Prostate gland (tissue), 2 donors: ENCODE results near the gene HS3ST3A1. TPM values are rescaled to one million over a fixed set of nuclear protein-coding genes. Genes with fewer than 3 reads are reported as not detected.
"Not testable (repeated sequence)": the region's sequence is repeated elsewhere in the genome, so short reads cannot be mapped to it uniquely, and the experiment has no call there.

Experiments
- DNase-seq: peaks from one replicate; pipeline ENCODE4 v3.0.0-alpha.2; 2019; ENCODE audit warnings: low spot score
- H3K27ac ChIP-seq, 2 donors: fragments of 200-600 bp; sonication (generic); 2 replicates each; pipeline ENCODE4 v1.5.1; 2017 to 2019
- H3K27me3 ChIP-seq: fragments of 200-600 bp; sonication (generic); replicated peaks from 2 replicates; pipeline ENCODE4 v1.5.1; 2019; ENCODE audit not compliant: insufficient read depth
- H3K36me3 ChIP-seq, 2 donors: fragments of 200-600 bp; sonication (generic); 1 replicate in 1 of 2; 2 replicates in 1 of 2; pipeline versions ENCODE4 v1.5.1 to v1.8.1; 2017 to 2019
- H3K4me1 ChIP-seq: fragments of 200-600 bp; sonication (generic); replicated peaks from 2 replicates; pipeline ENCODE4 v1.5.1; 2019
- H3K4me3 ChIP-seq, 2 donors: fragments of 200-600 bp; sonication (generic); 2 replicates each; pipeline ENCODE4 v1.5.1; 2017 to 2019
- H3K9me3 ChIP-seq: fragments of 200-600 bp; sonication (generic); 2 replicates; pipeline ENCODE4 v1.5.1; 2017
- POLR2A ChIP-seq: fragments of 450-650 bp; IDR thresholded peaks from one replicate; pipeline ENCODE4 v1.6.1; 2016; ENCODE audit warnings: antibody characterized with exemption, mild to moderate bottlenecking
- POLR2AphosphoS5 ChIP-seq: sonication (generic); formaldehyde crosslinking; IDR thresholded peaks from one replicate; pipeline ENCODE4 v1.6.1; 2017; ENCODE audit warnings: antibody characterized with exemption
- WGBS: methylation state at CpG from one replicate; pipeline ENCODE4 v1.1.5; 2018; 5-methylcytosine and 5-hydroxymethylcytosine counted together
- intact Hi-C: fragments of 100-400 bp; cut with DNase I; formaldehyde crosslinking; loops from one replicate; pipeline ENCODE4 v1.14.2; 2022
- total RNA-seq, 2 donors: library from RNA; depleted of rRNA; stranded (reverse); fragments of >200 nt; gene quantifications; one replicate each; pipeline ENCODE4 v1.1.0, GENCODE V29; 2016
- TF ChIP-seq, protein P1 (sequence below), 4 experiments: fragments of 200-600 bp in 2 of 4; fragments of 450-650 bp in 2 of 4; sonication (generic) in 2 of 4; IDR thresholded peaks; 1 replicate in 3 of 4; 2 replicates in 1 of 4; pipeline ENCODE4 v1.5.1; 2016 to 2019; ENCODE audit warnings: antibody characterized with exemption in 4 of 4, mild to moderate bottlenecking in 2 of 4, moderate library complexity in 2 of 4

The HS3ST3A1 gene
- total RNA-seq, 2 donors from 2014 or later, result 3.1 to 14.3 TPM

DNA sequence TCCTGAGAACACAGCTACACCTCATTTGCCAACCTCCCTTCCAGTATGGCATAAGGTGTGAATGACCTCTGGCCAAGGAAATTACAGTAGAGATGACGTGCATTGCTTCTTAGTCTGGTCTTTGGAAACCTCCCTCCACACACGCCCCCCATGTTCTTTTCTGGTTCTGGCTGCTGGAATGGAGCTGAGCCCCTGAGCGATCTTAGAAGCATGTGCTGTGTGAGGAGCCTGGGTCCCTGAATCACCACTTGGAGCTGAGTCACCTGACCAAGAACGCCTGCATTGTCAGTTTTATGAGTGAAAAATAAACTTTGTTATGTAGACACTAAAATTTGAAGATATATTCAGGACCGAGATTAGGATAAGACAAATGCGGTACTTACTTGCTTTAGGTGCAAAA lies 51.4 kb downstream of the HS3ST3A1 start:
- no peak for DNase-seq
- Histone ChIP-seq H3K4me3 (no peak overlapping the region), H3K9me3 (no peaks in the 10 kb centered on the region), H3K27ac (no peak overlapping the region), H3K36me3 (no peaks in the 10 kb centered on the region), H3K4me1 (no peaks in the 10 kb centered on the region), H3K27me3 (no peaks in the 10 kb centered on the region)
- WGBS, result 86% methylated on average over 6 of the region's 6 CpGs
- TF ChIP-seq POLR2A, result no peak
- TF ChIP-seq POLR2AphosphoS5, result no peak
- intact Hi-C loops, result no loop called here

DNA sequence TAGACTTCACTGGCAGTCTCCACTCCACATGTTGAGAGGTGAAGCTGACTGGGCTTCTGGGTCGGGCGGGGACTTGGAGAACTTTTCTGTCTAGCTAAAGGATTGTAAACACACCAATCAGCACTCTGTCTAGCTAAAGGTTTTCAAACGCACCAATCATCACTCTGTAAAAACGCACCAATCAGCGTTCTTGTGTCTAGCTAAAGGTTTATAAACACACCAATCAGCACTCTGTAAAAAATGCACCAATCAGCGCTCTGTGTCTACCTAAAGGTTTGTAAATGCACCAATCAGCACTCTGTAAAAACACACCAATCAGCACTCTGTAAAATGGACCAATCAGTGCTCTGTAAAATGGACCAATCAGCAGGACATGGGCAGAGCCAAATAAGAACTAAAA lies 53.2 kb downstream of the HS3ST3A1 start:
- H3K27ac ChIP-seq, H3K4me1 ChIP-seq, H3K4me3 ChIP-seq, H3K27me3 ChIP-seq, DNase-seq, intact Hi-C loops, H3K36me3 ChIP-seq, H3K9me3 ChIP-seq: not testable (repeated sequence)
- 93% methylated on average over 6 of the region's 6 CpGs for WGBS

DNA sequence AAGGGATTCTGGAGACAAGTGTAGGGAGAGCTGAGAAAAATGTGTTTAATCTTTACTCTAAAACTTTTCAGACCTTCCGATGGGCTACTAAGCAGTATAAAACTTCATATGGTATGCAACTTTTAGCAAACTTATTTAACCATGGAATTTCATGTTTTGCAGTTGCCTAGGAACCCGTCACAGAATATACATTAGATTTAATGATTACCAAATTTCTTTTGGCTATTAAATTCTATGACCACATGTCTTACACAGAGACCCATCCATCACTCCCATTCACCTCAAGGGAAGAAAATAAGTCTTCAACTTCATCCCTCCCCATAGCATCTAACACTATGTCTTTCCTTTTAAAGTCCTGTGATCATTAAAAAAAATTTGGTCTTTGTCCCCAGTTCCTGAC lies 54.9 kb downstream of the HS3ST3A1 start:
- Histone ChIP-seq H3K4me3 (no peak overlapping the region), H3K4me1 (no peaks in the 10 kb centered on the region), H3K27ac (no peak overlapping the region), H3K36me3 (no peaks in the 10 kb centered on the region), H3K27me3 (no peaks in the 10 kb centered on the region), H3K9me3 (no peaks in the 10 kb centered on the region)
- TF ChIP-seq POLR2AphosphoS5 (no peak), POLR2A (no peak)
- TF ChIP-seq, protein P1, sequence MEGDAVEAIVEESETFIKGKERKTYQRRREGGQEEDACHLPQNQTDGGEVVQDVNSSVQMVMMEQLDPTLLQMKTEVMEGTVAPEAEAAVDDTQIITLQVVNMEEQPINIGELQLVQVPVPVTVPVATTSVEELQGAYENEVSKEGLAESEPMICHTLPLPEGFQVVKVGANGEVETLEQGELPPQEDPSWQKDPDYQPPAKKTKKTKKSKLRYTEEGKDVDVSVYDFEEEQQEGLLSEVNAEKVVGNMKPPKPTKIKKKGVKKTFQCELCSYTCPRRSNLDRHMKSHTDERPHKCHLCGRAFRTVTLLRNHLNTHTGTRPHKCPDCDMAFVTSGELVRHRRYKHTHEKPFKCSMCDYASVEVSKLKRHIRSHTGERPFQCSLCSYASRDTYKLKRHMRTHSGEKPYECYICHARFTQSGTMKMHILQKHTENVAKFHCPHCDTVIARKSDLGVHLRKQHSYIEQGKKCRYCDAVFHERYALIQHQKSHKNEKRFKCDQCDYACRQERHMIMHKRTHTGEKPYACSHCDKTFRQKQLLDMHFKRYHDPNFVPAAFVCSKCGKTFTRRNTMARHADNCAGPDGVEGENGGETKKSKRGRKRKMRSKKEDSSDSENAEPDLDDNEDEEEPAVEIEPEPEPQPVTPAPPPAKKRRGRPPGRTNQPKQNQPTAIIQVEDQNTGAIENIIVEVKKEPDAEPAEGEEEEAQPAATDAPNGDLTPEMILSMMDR (IDR thresholded peaks at IDR 0.05), result no peak
- DNase-seq, result no peak
- 89% methylated on average over 2 of the region's 2 CpGs for WGBS
- intact Hi-C loops, result no loop called here

DNA sequence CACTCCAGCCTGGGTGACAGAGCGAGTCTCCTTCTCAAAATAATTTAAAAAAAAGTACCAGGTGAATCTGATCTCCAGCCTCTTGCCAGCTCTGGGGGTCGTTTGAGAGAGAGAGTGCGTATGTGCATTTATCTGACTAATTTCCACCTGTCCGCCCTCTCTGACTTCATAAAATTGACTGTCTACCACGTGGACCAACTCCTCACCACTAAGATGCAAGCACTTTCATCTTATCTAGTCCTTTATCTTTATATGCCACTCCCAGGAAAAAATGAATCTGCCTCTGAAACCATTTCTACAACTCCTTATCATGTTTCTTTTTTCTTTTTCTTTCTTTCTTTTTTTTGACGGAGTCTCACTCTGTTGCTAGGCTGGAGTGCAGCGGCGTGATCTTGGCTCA lies 55.8 kb downstream of the HS3ST3A1 start:
- H3K36me3 ChIP-seq, result no peaks in the 10 kb centered on the region
- H3K4me1 ChIP-seq, result no peaks in the 10 kb centered on the region
- intact Hi-C loops, result no loop called here
- no peaks in the 10 kb centered on the region for H3K27me3 ChIP-seq
- TF ChIP-seq POLR2AphosphoS5 (no peak), POLR2A (no peak)
- TF ChIP-seq, protein P1 (IDR thresholded peaks at IDR 0.05), result no peak
- no peaks in the 10 kb centered on the region for H3K9me3 ChIP-seq
- no peak overlapping the region for H3K4me3 ChIP-seq
- DNase-seq, result no peak
- no peak overlapping the region for H3K27ac ChIP-seq
- WGBS, result 62% methylated on average over 8 of the region's 8 CpGs

DNA sequence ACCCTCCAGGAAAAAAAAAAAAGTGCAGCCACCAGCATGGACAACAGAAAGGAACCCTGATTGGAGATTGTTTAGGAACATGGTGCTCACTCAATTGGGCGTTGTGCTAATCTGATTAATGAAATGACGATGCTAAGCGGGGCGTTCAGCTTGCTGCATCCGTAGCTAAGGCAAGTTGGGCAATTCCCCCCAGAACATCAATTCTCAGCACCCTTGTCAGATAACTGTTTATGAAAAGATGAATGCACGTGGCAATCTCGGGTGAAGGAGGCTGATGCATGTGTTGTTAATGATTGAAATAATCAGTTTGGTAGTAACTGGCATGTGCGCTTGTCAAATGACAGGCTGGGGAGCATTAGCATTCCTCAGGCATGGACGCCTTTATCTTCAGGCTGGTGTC lies 57.0 kb downstream of the HS3ST3A1 start:
- no peaks in the 10 kb centered on the region for H3K36me3 ChIP-seq
- intact Hi-C loops, result no loop called here

DNA sequence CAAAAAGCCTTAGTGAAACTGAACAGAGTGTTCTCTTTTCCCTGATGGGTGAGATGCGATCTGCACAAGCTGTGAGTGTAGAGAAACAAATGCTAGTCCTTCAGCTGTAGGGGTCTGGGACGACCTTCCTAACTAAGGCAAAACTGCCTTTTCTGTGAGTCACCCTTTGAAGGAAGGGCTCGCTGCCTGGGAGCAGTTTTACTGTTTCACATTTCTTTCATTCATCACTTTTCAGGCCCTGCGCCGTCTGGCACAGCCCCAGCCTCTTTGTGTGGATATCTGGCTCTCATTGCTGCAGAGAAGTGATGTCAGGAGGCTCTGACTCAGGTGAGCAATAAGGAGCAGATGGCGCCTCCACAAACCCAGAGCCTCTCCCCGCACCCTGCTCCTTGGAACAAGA lies 57.4 kb downstream of the HS3ST3A1 start:
- 15% methylated on average over 7 of the region's 7 CpGs for WGBS
- Histone ChIP-seq H3K4me1 (no peaks in the 10 kb centered on the region), H3K4me3 (no peak overlapping the region), H3K27me3 (no peaks in the 10 kb centered on the region), H3K27ac (no peak overlapping the region), H3K9me3 (no peaks in the 10 kb centered on the region), H3K36me3 (no peaks in the 10 kb centered on the region)
- TF ChIP-seq, protein P1 (IDR thresholded peaks at IDR 0.05), result no peak
- TF ChIP-seq POLR2AphosphoS5, result peak; percentile 58
- no peak for TF ChIP-seq POLR2A
- DNase-seq, result peak; percentile 25
- intact Hi-C loops, result no loop called here

More for the DNA sequence above, 57.0 kb downstream of the HS3ST3A1 start:
- Histone ChIP-seq H3K4me3 (no peak overlapping the region), H3K27ac (no peak overlapping the region), H3K9me3 (no peaks in the 10 kb centered on the region), H3K4me1 (no peaks in the 10 kb centered on the region), H3K27me3 (no peaks in the 10 kb centered on the region)
- WGBS, result 62% methylated on average over 9 of the region's 9 CpGs
- no peak for TF ChIP-seq POLR2A
- DNase-seq, result no peak
